Right atrium auricular region (tissue), 2 donors: ENCODE measurements around the gene BCAS4. TPM values are rescaled to one million over a fixed set of nuclear protein-coding genes. Genes with fewer than 3 reads are reported as not detected.
"Not testable (repeated sequence)": the region's sequence is repeated elsewhere in the genome, so short reads cannot be mapped to it uniquely, and the experiment has no call there.

Experiments used
- DNase-seq: peaks from one replicate; pipeline ENCODE4 v3.0.0-alpha.2; 2019; ENCODE audit warnings: low spot score
- H3K27ac ChIP-seq, 2 donors: fragments of 200-600 bp; sonication (generic); 1 replicate in 1 of 2; 2 replicates in 1 of 2; pipeline ENCODE4 v1.5.1; 2016 to 2019
- H3K27me3 ChIP-seq, 2 donors: fragments of 200-600 bp; sonication (generic); one replicate each; pipeline versions ENCODE4 v1.5.1 to v1.6.0; 2017 to 2019
- H3K36me3 ChIP-seq: fragments of 200-600 bp; sonication (generic); one replicate; pipeline ENCODE4 v1.5.1; 2016
- H3K4me1 ChIP-seq, 2 donors: fragments of 200-600 bp; sonication (generic); one replicate each; pipeline versions ENCODE4 v1.5.1 to v1.6.0; 2017 to 2019
- H3K4me3 ChIP-seq, 2 donors: fragments of 200-600 bp; sonication (generic); 1 replicate in 1 of 2; 2 replicates in 1 of 2; pipeline ENCODE4 v1.5.1; 2017 to 2019; ENCODE audit warnings: mild to moderate bottlenecking in 1 of 2, moderate library complexity in 1 of 2
- H3K9me3 ChIP-seq, 2 donors: fragments of 200-600 bp; sonication (generic); one replicate each; pipeline ENCODE4 v1.5.1; 2019
- CTCF ChIP-seq, 2 donors: fragments of 200-600 bp; sonication (generic); IDR thresholded peaks; one replicate each; pipeline ENCODE4 v1.5.1; 2019; ENCODE audit warnings: antibody characterized with exemption in 2 of 2
- total RNA-seq, 2 donors: library from RNA; depleted of rRNA; stranded (reverse); fragments of >200 nt; gene quantifications; one replicate each; pipeline ENCODE4 v1.1.0, GENCODE V29; 2016

The BCAS4 gene
- total RNA-seq, 2 donors from 2014 or later = 1.5 to 2.2 TPM

- Histone ChIP-seq H3K27me3 (no peaks in the 10 kb centered on the region), H3K27ac (no peak overlapping the region), H3K9me3 (no peaks in the 10 kb centered on the region), H3K36me3 (no peaks in the 10 kb centered on the region), H3K4me1 (no peaks in the 10 kb centered on the region), H3K4me3 (no peak overlapping the region)
- TF ChIP-seq CTCF (IDR thresholded peaks at IDR 0.05) = no peak
- DNase-seq = no peak
Measured at GRCh38 chr20:50876816-50877215, 82.0 kb downstream of the BCAS4 start.

- DNase-seq = no peak
- H3K9me3 ChIP-seq = no peaks in the 10 kb centered on the region
- H3K36me3 ChIP-seq = no peaks in the 10 kb centered on the region
Measured at GRCh38 chr20:50877232-50877743, 82.4 kb downstream of the BCAS4 start.

GRCh38 chr20:50879649-50880550 is 85.0 kb downstream of the BCAS4 start:
- H3K27ac ChIP-seq = no peak overlapping the region
- H3K27me3 ChIP-seq = no peaks in the 10 kb centered on the region
- H3K9me3 ChIP-seq = no peaks in the 10 kb centered on the region
- no peaks in the 10 kb centered on the region for H3K36me3 ChIP-seq
- no peaks in the 10 kb centered on the region for H3K4me1 ChIP-seq
- no peak for DNase-seq
- TF ChIP-seq CTCF (IDR thresholded peaks at IDR 0.05) = no peak
- no peak overlapping the region for H3K4me3 ChIP-seq

More at GRCh38 chr20:50877232-50877743, 82.4 kb downstream of the BCAS4 start:
- no peaks in the 10 kb centered on the region for H3K4me1 ChIP-seq
- no peak overlapping the region for H3K4me3 ChIP-seq
- no peaks in the 10 kb centered on the region for H3K27me3 ChIP-seq
- H3K27ac ChIP-seq = no peak overlapping the region
- TF ChIP-seq CTCF (IDR thresholded peaks at IDR 0.05) = no peak

GRCh38 chr20:50881759-50882424 is 87.0 kb downstream of the BCAS4 start:
- not testable (repeated sequence) for H3K27ac ChIP-seq

GRCh38 chr20:50883856-50884255 is 89.0 kb downstream of the BCAS4 start:
- Histone ChIP-seq H3K27me3 (no peaks in the 10 kb centered on the region), H3K4me1 (no peaks in the 10 kb centered on the region), H3K27ac (no peak overlapping the region), H3K4me3 (no peak overlapping the region), H3K36me3 (peaks cover 5% of the 10 kb centered on the region), H3K9me3 (no peaks in the 10 kb centered on the region)
- TF ChIP-seq CTCF (IDR thresholded peaks at IDR 0.05) = no peak
- DNase-seq = no peak

More at GRCh38 chr20:50881759-50882424, 87.0 kb downstream of the BCAS4 start:
- H3K36me3 ChIP-seq, H3K4me3 ChIP-seq, H3K9me3 ChIP-seq, DNase-seq, H3K27me3 ChIP-seq, H3K4me1 ChIP-seq: not testable (repeated sequence)

- H3K36me3 ChIP-seq = peaks cover 8% of the 10 kb centered on the region
- DNase-seq = no peak
Measured at GRCh38 chr20:50885068-50885467, 90.2 kb downstream of the BCAS4 start.

More at GRCh38 chr20:50885068-50885467, 90.2 kb downstream of the BCAS4 start:
- Histone ChIP-seq H3K9me3 (no peaks in the 10 kb centered on the region), H3K4me3 (no peak overlapping the region), H3K27me3 (no peaks in the 10 kb centered on the region), H3K27ac (no peak overlapping the region), H3K4me1 (no peaks in the 10 kb centered on the region)
- TF ChIP-seq CTCF (IDR thresholded peaks at IDR 0.05) = no peak
